A673 (cell line): ENCODE measurements around the gene CORO2A.

Experiments used
- EZH2 ChIP-seq: fragments of 200-600 bp; sonication (generic); IDR thresholded peaks from 2 replicates; pipeline ENCODE4 v1.6.1; 2017; ENCODE audit warnings: borderline replicate concordance, low read depth, mild to moderate bottlenecking, mixed read lengths, antibody characterized with exemption, low read length; ENCODE audit not compliant: poor library complexity, severe bottlenecking
- TF ChIP-seq, protein P1 (sequence below): fragments of 300-800, 200-600 bp; sonication (generic); conservative IDR thresholded peaks from 2 replicates; pipeline ENCODE4 v1.5.1; 2017; ENCODE audit warnings: low read depth, mild to moderate bottlenecking, antibody characterized with exemption, low read length, moderate library complexity, mixed read lengths

DNA sequence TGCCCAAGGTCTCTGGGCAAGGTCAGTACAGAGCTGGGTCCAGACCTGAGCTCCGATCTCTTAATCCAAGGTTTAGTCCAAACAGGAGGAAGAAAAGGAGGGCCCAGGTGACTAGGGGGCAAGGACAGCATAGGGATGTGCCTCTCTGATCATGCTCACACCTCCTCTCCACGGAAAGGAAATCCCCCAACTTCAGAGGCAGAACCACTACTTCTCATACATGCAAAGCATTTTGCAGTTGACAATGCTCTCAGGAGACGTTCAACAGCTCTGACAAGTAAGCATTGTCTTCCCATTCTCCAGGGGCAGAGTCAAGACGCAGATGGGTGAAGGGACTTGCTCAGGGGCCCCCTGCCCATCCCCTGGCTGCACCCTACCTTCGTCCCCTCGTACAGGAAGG lies 8.7 kb upstream of the CORO2A start:
- TF ChIP-seq, protein P1, sequence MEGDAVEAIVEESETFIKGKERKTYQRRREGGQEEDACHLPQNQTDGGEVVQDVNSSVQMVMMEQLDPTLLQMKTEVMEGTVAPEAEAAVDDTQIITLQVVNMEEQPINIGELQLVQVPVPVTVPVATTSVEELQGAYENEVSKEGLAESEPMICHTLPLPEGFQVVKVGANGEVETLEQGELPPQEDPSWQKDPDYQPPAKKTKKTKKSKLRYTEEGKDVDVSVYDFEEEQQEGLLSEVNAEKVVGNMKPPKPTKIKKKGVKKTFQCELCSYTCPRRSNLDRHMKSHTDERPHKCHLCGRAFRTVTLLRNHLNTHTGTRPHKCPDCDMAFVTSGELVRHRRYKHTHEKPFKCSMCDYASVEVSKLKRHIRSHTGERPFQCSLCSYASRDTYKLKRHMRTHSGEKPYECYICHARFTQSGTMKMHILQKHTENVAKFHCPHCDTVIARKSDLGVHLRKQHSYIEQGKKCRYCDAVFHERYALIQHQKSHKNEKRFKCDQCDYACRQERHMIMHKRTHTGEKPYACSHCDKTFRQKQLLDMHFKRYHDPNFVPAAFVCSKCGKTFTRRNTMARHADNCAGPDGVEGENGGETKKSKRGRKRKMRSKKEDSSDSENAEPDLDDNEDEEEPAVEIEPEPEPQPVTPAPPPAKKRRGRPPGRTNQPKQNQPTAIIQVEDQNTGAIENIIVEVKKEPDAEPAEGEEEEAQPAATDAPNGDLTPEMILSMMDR: no peak
- no peak for TF ChIP-seq EZH2
